ENCODE data around the gene GP9.

The GP9 gene

DNA sequence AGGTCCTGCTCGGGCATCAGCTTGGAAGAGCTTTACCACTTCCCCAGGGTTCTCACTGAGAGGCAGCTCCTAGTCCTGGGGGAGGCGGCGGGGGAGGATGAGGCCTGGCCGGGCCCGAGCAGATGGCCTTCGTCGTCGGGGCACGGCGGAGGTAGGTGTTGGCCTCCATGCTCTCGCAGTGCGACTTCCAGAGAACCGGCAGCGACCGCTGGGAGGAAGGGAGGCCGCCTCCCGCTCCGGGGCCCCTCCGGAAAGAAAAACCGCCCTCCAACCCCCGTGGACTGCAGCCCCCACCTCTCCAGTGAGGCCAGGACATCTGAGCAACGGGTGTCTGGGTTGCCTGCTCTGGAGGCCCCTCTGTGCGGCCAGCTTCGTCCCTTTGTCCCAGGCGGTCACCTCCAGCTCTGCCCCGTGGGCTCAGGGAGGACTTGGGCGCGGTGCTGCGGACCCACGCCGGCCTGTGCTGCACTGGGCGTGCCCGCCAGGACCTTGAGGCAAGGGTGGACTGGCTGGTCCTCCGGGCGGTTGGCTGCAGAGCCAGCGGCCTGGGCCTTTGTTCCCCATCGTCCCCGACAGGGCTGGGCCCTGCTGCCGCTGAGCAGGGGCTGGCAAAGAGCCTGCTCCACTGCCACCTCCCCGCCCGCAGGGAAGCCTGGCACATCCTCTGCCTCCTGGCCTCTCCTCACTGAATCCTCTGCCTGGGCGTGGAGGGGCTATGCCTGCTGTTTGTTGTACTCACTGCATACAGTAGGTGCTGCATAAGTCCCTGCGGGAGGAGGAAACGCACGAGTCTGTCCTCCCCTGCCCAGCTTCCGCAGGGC lies 13.6 kb upstream of the GP9 start:
- Histone ChIP-seq H3F3A (ENCODE audit: insufficient read depth, low read length) (no peaks in the 10 kb centered on the region), H3K9me3 (ENCODE audit: low read length) (peaks cover 9% of the 10 kb centered on the region), H4K20me1 (ENCODE audit: insufficient read depth, low read length) (no peaks in the 10 kb centered on the region), H3K9ac (ENCODE audit: low read length) (no peak overlapping the region), H3K36me3 (ENCODE audit: insufficient read depth, low read length) (no peaks in the 10 kb centered on the region; the same call in 1 of the 2 replicates), H3K27ac (ENCODE audit: low read depth, low read length, poor library complexity, severe bottlenecking) (no peak overlapping the region), H2AFZ (ENCODE audit: low read length) (no peak overlapping the region), H3K4me1 (ENCODE audit: insufficient read depth, low read length, severe bottlenecking) (no peaks in the 10 kb centered on the region), H3K4me3 (ENCODE audit: low read depth, low read length, poor library complexity, severe bottlenecking) (no peak overlapping the region), H3K79me2 (ENCODE audit: insufficient read depth, low read length) (no peaks in the 10 kb centered on the region), H3K27me3 (ENCODE audit: insufficient read depth, low read length) (peaks cover 9% of the 10 kb centered on the region; the same call in 1 of the 2 replicates), H3K9me2 (ENCODE audit: low read depth, low read length) (no peaks in the 10 kb centered on the region), H3K4me2 (ENCODE audit: low read length) (no peak overlapping the region)
- TF ChIP-seq, protein P1, sequence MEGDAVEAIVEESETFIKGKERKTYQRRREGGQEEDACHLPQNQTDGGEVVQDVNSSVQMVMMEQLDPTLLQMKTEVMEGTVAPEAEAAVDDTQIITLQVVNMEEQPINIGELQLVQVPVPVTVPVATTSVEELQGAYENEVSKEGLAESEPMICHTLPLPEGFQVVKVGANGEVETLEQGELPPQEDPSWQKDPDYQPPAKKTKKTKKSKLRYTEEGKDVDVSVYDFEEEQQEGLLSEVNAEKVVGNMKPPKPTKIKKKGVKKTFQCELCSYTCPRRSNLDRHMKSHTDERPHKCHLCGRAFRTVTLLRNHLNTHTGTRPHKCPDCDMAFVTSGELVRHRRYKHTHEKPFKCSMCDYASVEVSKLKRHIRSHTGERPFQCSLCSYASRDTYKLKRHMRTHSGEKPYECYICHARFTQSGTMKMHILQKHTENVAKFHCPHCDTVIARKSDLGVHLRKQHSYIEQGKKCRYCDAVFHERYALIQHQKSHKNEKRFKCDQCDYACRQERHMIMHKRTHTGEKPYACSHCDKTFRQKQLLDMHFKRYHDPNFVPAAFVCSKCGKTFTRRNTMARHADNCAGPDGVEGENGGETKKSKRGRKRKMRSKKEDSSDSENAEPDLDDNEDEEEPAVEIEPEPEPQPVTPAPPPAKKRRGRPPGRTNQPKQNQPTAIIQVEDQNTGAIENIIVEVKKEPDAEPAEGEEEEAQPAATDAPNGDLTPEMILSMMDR (IDR thresholded peaks at IDR 0.05; ENCODE audit: low read length): no peak
- TF ChIP-seq EZH2 (IDR thresholded peaks at IDR 0.05; ENCODE audit: borderline replicate concordance, low read length): no peak

DNA sequence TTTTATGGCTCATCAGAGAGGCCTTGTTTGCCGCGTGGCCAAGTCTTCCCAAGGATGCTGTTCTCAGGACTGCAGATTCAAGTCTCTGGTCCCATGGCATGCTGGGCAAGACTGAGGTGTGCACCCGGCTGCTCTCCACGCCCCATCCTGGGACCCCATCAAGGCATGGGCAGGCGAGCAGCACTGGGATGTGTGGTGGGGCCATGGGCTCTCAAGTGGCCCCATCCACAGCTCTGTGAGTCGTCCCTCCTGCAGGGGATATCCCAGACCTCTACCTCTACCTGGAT lies 13.1 kb upstream of the GP9 start:
- H3K79me2 ChIP-seq (ENCODE audit: insufficient read depth, low read length): no peaks in the 10 kb centered on the region
- H3K9me3 ChIP-seq (ENCODE audit: low read length): peaks cover 9% of the 10 kb centered on the region
- TF ChIP-seq, protein P1 (IDR thresholded peaks at IDR 0.05; ENCODE audit: low read length): no peak
- no peak for TF ChIP-seq EZH2 (IDR thresholded peaks at IDR 0.05; ENCODE audit: borderline replicate concordance, low read length)

DNA sequence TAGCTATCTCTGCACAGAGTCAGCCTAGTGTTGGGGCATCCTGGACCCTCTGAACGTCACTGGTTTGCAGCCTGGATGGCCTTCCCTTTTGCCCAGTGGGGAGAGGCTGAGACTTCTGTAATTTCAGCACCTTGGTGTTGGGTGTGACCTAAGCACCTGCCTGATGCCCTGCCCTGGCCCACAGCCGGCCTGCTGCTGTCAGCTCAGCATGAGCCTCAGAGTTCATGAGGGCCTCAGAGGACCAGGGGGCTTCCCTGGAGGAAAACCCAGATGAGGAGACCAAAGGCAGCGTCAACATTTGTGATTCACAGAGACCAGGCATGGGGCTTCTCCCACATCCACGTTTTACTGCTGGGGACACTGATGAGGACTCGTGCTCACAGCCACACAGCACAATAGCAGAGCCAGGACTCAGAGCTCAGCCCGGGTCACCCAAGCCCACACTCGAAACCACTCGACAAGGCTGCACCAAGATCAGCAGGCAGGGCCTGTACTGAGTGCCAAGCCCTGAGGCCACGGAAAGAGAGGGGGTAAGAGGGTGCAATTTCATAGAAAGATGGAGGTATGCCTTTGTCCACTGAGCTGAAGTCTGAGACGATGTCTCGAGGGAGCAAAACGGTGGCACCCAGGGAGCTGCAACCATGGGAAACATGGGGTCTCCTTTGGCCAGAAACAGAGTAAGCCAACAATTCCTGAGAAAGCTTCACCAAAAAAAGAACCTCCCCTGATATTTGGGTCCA lies 9.9 kb upstream of the GP9 start:
- Histone ChIP-seq H3K4me3 (ENCODE audit: low read depth, low read length, poor library complexity, severe bottlenecking) (no peak overlapping the region), H3K79me2 (ENCODE audit: insufficient read depth, low read length) (no peaks in the 10 kb centered on the region), H3K27ac (ENCODE audit: low read depth, low read length, poor library complexity, severe bottlenecking) (no peak overlapping the region), H3K36me3 (ENCODE audit: insufficient read depth, low read length) (no peaks in the 10 kb centered on the region; the same call in 1 of the 2 replicates), H2AFZ (ENCODE audit: low read length) (no peak overlapping the region), H3F3A (ENCODE audit: insufficient read depth, low read length) (no peaks in the 10 kb centered on the region), H3K4me2 (ENCODE audit: low read length) (no peak overlapping the region), H3K4me1 (ENCODE audit: insufficient read depth, low read length, severe bottlenecking) (peaks cover 4% of the 10 kb centered on the region), H3K27me3 (ENCODE audit: insufficient read depth, low read length) (peaks cover 9% of the 10 kb centered on the region; the same call in 1 of the 2 replicates), H3K9ac (ENCODE audit: low read length) (no peak overlapping the region), H4K20me1 (ENCODE audit: insufficient read depth, low read length) (no peaks in the 10 kb centered on the region), H3K9me2 (ENCODE audit: low read depth, low read length) (no peaks in the 10 kb centered on the region), H3K9me3 (ENCODE audit: low read length) (peaks cover 9% of the 10 kb centered on the region)
- TF ChIP-seq, protein P1 (IDR thresholded peaks at IDR 0.05; ENCODE audit: low read length): no peak
- no peak for TF ChIP-seq EZH2 (IDR thresholded peaks at IDR 0.05; ENCODE audit: borderline replicate concordance, low read length)

More for the DNA sequence above, 13.1 kb upstream of the GP9 start:
- no peaks in the 10 kb centered on the region for H3K9me2 ChIP-seq (ENCODE audit: low read depth, low read length)
- H3K4me2 ChIP-seq (ENCODE audit: low read length): no peak overlapping the region
- H3K4me3 ChIP-seq (ENCODE audit: low read depth, low read length, poor library complexity, severe bottlenecking): no peak overlapping the region
- H3F3A ChIP-seq (ENCODE audit: insufficient read depth, low read length): no peaks in the 10 kb centered on the region
- no peak overlapping the region for H2AFZ ChIP-seq (ENCODE audit: low read length)
- H3K27me3 ChIP-seq (ENCODE audit: insufficient read depth, low read length): peaks cover 9% of the 10 kb centered on the region; the same call in 1 of the 2 replicates
- no peaks in the 10 kb centered on the region for H4K20me1 ChIP-seq (ENCODE audit: insufficient read depth, low read length)
- H3K36me3 ChIP-seq (ENCODE audit: insufficient read depth, low read length): no peaks in the 10 kb centered on the region; the same call in 1 of the 2 replicates
- H3K27ac ChIP-seq (ENCODE audit: low read depth, low read length, poor library complexity, severe bottlenecking): no peak overlapping the region
- no peak overlapping the region for H3K9ac ChIP-seq (ENCODE audit: low read length)
- no peaks in the 10 kb centered on the region for H3K4me1 ChIP-seq (ENCODE audit: insufficient read depth, low read length, severe bottlenecking)

Measured in OCI-LY1 (cell line).